Immature natural killer cell (primary cell): ENCODE data around the gene TCF4. TPM values are rescaled to one million over a fixed set of nuclear protein-coding genes. Genes with fewer than 3 reads are reported as not detected.

Experiments used
- DNase-seq, 3 donors: peaks; one replicate each; pipeline ENCODE4 v3.0.0; 2022; ENCODE audit warnings: mixed read lengths in 1 of 3
- H3K27ac Mint-ChIP-seq, 6 donors: one replicate each; pipeline ENCODE4 v1.8.0; 2020; ENCODE audit warnings: mixed read lengths in 6 of 6, mild to moderate bottlenecking in 5 of 6, inconsistent platforms in 4 of 6, moderate library complexity in 3 of 6
- H3K27me3 Mint-ChIP-seq, 3 donors: one replicate each; pipeline ENCODE4 v1.8.0; 2020 to 2021; ENCODE audit warnings: low read depth in 3 of 3, mild to moderate bottlenecking in 3 of 3, mixed read lengths in 3 of 3, moderate library complexity in 3 of 3, inconsistent platforms in 1 of 3
- H3K36me3 Mint-ChIP-seq, 3 donors: one replicate each; pipeline ENCODE4 v1.8.0; 2020; ENCODE audit warnings: mixed read lengths in 3 of 3, inconsistent platforms in 2 of 3, mild to moderate bottlenecking in 2 of 3
- H3K4me1 Mint-ChIP-seq, 2 donors: one replicate each; pipeline ENCODE4 v1.8.0; 2020; ENCODE audit warnings: inconsistent platforms in 2 of 2, mild to moderate bottlenecking in 2 of 2, mixed read lengths in 2 of 2, moderate library complexity in 1 of 2
- H3K4me3 Mint-ChIP-seq, 5 donors: one replicate each; pipeline ENCODE4 v1.8.0; 2020; ENCODE audit warnings: mild to moderate bottlenecking in 5 of 5, mixed read lengths in 5 of 5, inconsistent platforms in 3 of 5, moderate library complexity in 3 of 5
- H3K9me3 Mint-ChIP-seq, 6 donors: one replicate each; pipeline ENCODE4 v1.8.0; 2020; ENCODE audit warnings: mild to moderate bottlenecking in 6 of 6, mixed read lengths in 6 of 6, inconsistent platforms in 4 of 6, moderate library complexity in 3 of 6
- polyA plus RNA-seq, 3 donors: library from polyadenylated mRNA; unstranded; fragments of 300-500 nt; fragmentation: Illumina TruSeq; gene quantifications; one replicate each; pipeline ENCODE4 v1.2.3, GENCODE V29; 2021

TCF4 gene
- polyA plus RNA-seq, 3 donors from 2014 or later, result 7.7 to 28.0 (median 17.6) TPM

GRCh38 chr18:55266981-55267380 is 321.0 kb downstream of the TCF4 start:
- H3K27ac Mint-ChIP-seq, result no peak overlapping the region
- no peaks in the 10 kb centered on the region for H3K9me3 Mint-ChIP-seq
- H3K27me3 Mint-ChIP-seq, result no peaks in the 10 kb centered on the region
- no peak for DNase-seq
- H3K36me3 Mint-ChIP-seq, result peaks cover 0 to 8% (median 0%) of the 10 kb centered on the region in 3 donors
- H3K4me1 Mint-ChIP-seq, result peaks cover 20 to 46% of the 10 kb centered on the region in 2 donors
- H3K4me3 Mint-ChIP-seq, result no peak overlapping the region

DNA sequence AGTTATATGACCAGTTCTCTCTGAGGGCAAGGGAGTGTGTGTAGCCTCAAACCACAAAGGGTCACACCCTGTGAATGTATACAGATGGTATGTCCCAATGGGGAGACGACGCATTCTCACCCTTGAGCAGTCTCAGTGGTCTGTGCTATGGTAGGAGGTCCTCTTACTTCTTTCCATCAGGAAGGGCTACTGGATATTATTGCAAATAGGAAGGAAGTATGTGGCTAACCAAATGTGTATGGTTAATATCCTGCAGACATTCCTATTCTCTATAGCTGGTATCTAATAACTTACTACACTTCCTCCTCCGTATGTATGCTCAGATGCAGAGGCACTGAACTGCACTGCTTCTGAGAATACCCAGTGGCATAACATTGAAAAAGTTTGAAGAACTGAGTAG is 322.0 kb downstream of the TCF4 start:
- Mint-ChIP-seq H3K9me3 (no peaks in the 10 kb centered on the region), H3K4me3 (no peak overlapping the region), H3K36me3 (peaks cover 0 to 5% (median 0%) of the 10 kb centered on the region in 3 donors), H3K27ac (no peak overlapping the region), H3K4me1 (peaks cover 20 to 46% of the 10 kb centered on the region in 2 donors), H3K27me3 (no peaks in the 10 kb centered on the region)
- DNase-seq, result no peak

- peaks cover 0 to 5% (median 0%) of the 10 kb centered on the region in 3 donors for H3K36me3 Mint-ChIP-seq
- H3K4me3 Mint-ChIP-seq, result no peak overlapping the region
- H3K9me3 Mint-ChIP-seq, result no peaks in the 10 kb centered on the region
- H3K27ac Mint-ChIP-seq, result no peak overlapping the region
- DNase-seq, result no peak
- peaks cover 20 to 46% of the 10 kb centered on the region in 2 donors for H3K4me1 Mint-ChIP-seq
- no peaks in the 10 kb centered on the region for H3K27me3 Mint-ChIP-seq
These were observed 322.8 kb downstream of the TCF4 start for GRCh38 chr18:55265130-55265675.

- Mint-ChIP-seq H3K27ac (no peak overlapping the region), H3K4me1 (peaks cover 20 to 46% of the 10 kb centered on the region in 2 donors), H3K9me3 (no peaks in the 10 kb centered on the region), H3K36me3 (no peaks in the 10 kb centered on the region), H3K4me3 (no peak overlapping the region), H3K27me3 (no peaks in the 10 kb centered on the region)
- no peak for DNase-seq
These were observed 323.9 kb downstream of the TCF4 start for GRCh38 chr18:55264108-55264507.

DNA sequence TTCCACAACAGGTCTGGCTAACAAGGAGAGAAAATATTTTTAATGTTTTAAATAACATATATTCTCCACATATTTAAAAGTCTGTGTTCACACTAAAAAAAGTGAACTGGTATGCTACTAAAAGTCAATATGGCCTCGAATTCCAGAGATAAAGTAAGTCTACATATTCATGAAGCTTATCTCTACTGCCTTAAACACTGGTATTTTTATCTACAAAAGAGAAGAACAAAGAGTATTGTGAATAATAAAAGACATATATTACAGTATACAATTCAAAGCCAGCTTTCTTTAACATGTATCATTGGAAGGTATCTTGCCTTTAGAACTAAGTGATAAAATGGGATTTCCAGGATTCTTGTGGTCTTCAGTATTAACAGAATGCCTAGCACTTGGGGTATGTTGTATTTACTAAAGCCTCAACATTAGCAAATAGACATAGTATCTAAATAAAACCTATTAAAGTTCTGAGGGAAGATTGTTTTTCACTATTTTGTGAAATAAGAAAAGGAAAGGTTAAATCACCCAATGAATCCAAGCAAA is 325.9 kb downstream of the TCF4 start:
- H3K36me3 Mint-ChIP-seq, result peaks cover 0 to 3% (median 0%) of the 10 kb centered on the region in 3 donors
- H3K9me3 Mint-ChIP-seq, result no peaks in the 10 kb centered on the region
- no peaks in the 10 kb centered on the region for H3K27me3 Mint-ChIP-seq
- H3K4me1 Mint-ChIP-seq, result peaks cover 9 to 31% of the 10 kb centered on the region in 2 donors
- H3K27ac Mint-ChIP-seq, result no peak overlapping the region
- no peak for DNase-seq
- H3K4me3 Mint-ChIP-seq, result no peak overlapping the region

DNA sequence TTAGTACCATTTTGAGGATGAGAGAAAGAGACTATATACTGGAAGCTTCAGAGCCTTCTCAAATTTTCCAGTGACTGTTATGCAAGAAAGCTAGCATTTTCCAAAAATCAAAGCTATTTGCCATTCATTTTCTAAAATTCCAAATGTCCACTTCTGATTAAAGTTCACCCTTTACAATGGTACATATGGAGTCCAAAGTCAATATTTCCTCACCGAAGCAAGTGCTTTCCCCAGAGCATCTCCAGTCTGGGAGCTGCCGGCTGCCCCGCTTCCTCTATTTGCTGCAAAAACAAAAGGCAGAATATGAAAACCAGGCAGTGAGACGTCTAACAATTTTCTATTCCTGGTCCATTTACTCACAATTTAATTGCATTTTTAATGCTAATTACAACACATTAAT is 326.7 kb downstream of the TCF4 start:
- Mint-ChIP-seq H3K9me3 (no peaks in the 10 kb centered on the region), H3K4me1 (peaks cover 4 to 24% of the 10 kb centered on the region in 2 donors), H3K36me3 (peaks cover 0 to 7% (median 0%) of the 10 kb centered on the region in 3 donors), H3K27ac (no peak overlapping the region), H3K4me3 (no peak overlapping the region), H3K27me3 (no peaks in the 10 kb centered on the region)
- DNase-seq, result no peak

GRCh38 chr18:55258088-55258487 is 329.9 kb downstream of the TCF4 start:
- Mint-ChIP-seq H3K27me3 (no peaks in the 10 kb centered on the region), H3K27ac (no peak overlapping the region), H3K4me3 (no peak overlapping the region), H3K9me3 (no peaks in the 10 kb centered on the region), H3K36me3 (peaks cover 0 to 17% (median 5%) of the 10 kb centered on the region in 3 donors), H3K4me1 (no peaks in the 10 kb centered on the region)
- no peak for DNase-seq

DNA sequence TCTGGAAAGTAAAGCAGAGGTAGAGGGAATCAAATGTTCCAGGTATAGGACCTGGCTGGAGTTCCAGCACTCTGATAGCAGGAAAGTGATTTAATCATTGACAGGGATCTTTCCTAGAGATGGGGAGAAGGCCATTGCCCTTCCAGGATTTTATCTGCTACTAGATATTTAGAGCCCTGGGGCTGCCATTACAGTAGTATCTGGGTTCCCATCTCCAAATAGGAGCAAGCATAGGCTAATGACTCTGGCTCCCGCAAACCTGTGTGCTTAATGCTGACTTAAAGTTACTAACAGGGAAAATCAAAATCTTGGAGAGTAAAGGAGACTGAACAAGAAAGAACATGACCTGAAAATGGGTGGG is 331.1 kb downstream of the TCF4 start:
- H3K27ac Mint-ChIP-seq, result no peak overlapping the region
- no peaks in the 10 kb centered on the region for H3K4me1 Mint-ChIP-seq
- no peaks in the 10 kb centered on the region for H3K9me3 Mint-ChIP-seq
- H3K27me3 Mint-ChIP-seq, result no peaks in the 10 kb centered on the region
- H3K36me3 Mint-ChIP-seq, result peaks cover 0 to 17% (median 5%) of the 10 kb centered on the region in 3 donors
- H3K4me3 Mint-ChIP-seq, result no peak overlapping the region
- DNase-seq, result no peak

DNA sequence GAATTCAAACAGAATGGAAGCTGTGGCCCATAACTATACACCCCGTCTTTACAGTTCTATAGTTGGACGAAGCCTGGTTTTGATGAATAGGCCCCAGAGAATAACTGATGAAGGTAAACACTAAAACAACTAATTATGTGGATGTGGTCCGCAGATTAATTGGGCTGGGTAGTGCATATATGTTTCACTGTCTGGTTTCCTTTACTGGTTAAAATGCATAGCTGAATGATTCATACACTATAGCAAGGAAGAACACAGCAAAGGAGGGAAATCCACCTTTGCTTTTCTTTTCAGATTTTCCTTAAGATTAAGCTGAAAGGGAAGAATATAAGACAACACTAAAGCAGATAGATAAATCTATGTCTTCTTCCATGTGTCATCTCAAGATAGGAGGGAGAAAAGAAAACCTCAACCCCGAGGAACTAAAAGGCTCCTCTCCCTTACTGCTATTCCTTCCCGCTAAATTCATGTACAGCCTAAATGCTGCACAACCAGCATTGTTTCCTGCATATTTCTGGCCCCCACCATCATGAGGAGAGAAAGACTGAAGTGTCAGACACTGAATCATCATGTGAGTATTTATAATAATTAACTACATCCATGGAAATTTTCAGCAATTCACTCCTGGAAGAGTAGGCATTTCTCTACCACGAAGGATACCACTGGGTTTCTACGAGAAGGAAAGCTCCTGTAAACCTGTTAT is 331.6 kb downstream of the TCF4 start:
- H3K27me3 Mint-ChIP-seq, result no peaks in the 10 kb centered on the region
- H3K36me3 Mint-ChIP-seq, result peaks cover 0 to 17% (median 5%) of the 10 kb centered on the region in 3 donors
- DNase-seq, result no peak
- H3K4me3 Mint-ChIP-seq, result no peak overlapping the region
- H3K27ac Mint-ChIP-seq, result no peak overlapping the region
- no peaks in the 10 kb centered on the region for H3K9me3 Mint-ChIP-seq
- no peaks in the 10 kb centered on the region for H3K4me1 Mint-ChIP-seq

GRCh38 chr18:55253814-55254213 is 334.2 kb downstream of the TCF4 start:
- H3K4me1 Mint-ChIP-seq, result no peaks in the 10 kb centered on the region
- H3K27me3 Mint-ChIP-seq, result peaks cover 0 to 2% (median 0%) of the 10 kb centered on the region in 3 donors
- no peak overlapping the region for H3K4me3 Mint-ChIP-seq
- peaks cover 0 to 17% (median 5%) of the 10 kb centered on the region in 3 donors for H3K36me3 Mint-ChIP-seq
- H3K9me3 Mint-ChIP-seq, result no peaks in the 10 kb centered on the region
- no peak overlapping the region for H3K27ac Mint-ChIP-seq
- no peak for DNase-seq

- Mint-ChIP-seq H3K4me1 (no peaks in the 10 kb centered on the region), H3K27ac (no peak overlapping the region), H3K4me3 (no peak overlapping the region), H3K36me3 (peaks cover 0 to 13% (median 5%) of the 10 kb centered on the region in 3 donors), H3K9me3 (no peaks in the 10 kb centered on the region), H3K27me3 (peaks cover 0 to 2% (median 0%) of the 10 kb centered on the region in 3 donors)
- DNase-seq, result no peak
These were observed 335.1 kb downstream of the TCF4 start for GRCh38 chr18:55252901-55253300.

DNA sequence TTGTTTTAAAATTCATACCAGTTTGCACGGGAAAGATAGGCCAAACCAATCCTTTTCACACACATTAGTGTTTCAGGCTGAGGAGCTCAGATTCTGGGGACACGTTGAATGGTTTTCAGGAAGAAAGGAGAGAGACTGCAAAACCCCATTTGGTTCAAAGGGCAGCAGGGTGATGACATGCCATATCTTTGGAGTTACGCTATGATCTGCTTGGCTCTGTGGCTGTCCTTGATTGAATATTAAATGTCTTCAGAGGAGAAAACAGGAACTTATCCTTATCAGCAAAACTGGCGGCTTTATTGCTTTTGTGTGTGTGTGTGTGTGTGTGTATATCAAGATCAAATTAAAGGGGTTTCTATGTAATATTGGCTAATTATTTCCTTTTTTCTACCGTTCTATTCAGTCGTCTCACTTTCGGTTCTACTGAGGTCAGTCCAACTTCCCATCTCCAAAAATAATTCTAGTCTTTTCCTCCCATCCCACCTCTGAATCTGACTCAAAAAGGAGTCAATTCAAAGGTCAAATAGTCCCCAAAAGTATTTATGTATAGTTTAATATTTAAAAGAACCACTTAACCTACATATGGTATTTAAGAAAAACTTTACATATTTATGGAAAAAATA is 335.8 kb downstream of the TCF4 start:
- no peak overlapping the region for H3K27ac Mint-ChIP-seq
- H3K27me3 Mint-ChIP-seq, result peaks cover 0 to 2% (median 0%) of the 10 kb centered on the region in 3 donors
- H3K4me3 Mint-ChIP-seq, result no peak overlapping the region
- no peaks in the 10 kb centered on the region for H3K4me1 Mint-ChIP-seq
- H3K36me3 Mint-ChIP-seq, result peaks cover 0 to 18% (median 5%) of the 10 kb centered on the region in 3 donors
- no peak for DNase-seq
- H3K9me3 Mint-ChIP-seq, result no peaks in the 10 kb centered on the region

GRCh38 chr18:55251254-55251971 is 336.6 kb downstream of the TCF4 start:
- DNase-seq, result no peak
- no peaks in the 10 kb centered on the region for H3K4me1 Mint-ChIP-seq
- H3K4me3 Mint-ChIP-seq, result no peak overlapping the region
- peaks cover 0 to 17% (median 5%) of the 10 kb centered on the region in 3 donors for H3K36me3 Mint-ChIP-seq
- no peak overlapping the region for H3K27ac Mint-ChIP-seq
- no peaks in the 10 kb centered on the region for H3K9me3 Mint-ChIP-seq
- peaks cover 0 to 2% (median 0%) of the 10 kb centered on the region in 3 donors for H3K27me3 Mint-ChIP-seq

DNA sequence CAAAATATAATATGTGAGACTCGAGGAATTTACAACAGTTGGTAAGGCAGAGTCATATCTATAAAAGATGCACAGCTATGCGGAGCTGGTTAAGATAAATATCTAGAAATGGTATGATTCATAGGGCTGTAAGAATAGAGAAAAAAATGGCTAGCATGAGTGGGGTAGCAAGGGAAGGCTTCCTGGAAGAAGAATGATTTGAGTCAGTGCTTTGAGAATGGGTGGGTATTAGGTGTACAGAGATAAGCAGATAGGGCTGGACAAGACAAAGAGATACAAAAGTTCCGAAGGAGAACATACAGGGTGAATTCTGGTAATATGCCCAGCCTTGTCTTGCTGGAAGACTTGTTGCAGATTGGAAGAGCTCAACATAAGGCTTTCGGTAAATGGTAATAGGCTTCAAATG is 337.2 kb downstream of the TCF4 start:
- H3K4me3 Mint-ChIP-seq, result no peak overlapping the region
- DNase-seq, result no peak
- peaks cover 0 to 13% (median 5%) of the 10 kb centered on the region in 3 donors for H3K36me3 Mint-ChIP-seq
- peaks cover 0 to 2% (median 0%) of the 10 kb centered on the region in 3 donors for H3K27me3 Mint-ChIP-seq
- no peaks in the 10 kb centered on the region for H3K4me1 Mint-ChIP-seq
- H3K27ac Mint-ChIP-seq, result no peak overlapping the region
- H3K9me3 Mint-ChIP-seq, result no peaks in the 10 kb centered on the region
